Memory B cell (primary cell): ENCODE results near the gene CCDC106.

Experiments
- ATAC-seq: fragments of 150-1000 bp; cut with Tn5 transposase; 2 replicates; pipeline ENCODE4 v1.10.0; 2021; ENCODE audit warnings: low read depth, mild to moderate bottlenecking, moderate library complexity
- DNase-seq, 2 donors: peaks; one replicate each; pipeline ENCODE4 v3.0.0; 2022; ENCODE audit warnings: low spot score in 2 of 2
- H3K27ac Mint-ChIP-seq: one replicate; pipeline ENCODE4 v1.8.0; 2022; ENCODE audit warnings: mild to moderate bottlenecking, moderate library complexity, mixed read lengths
- H3K27me3 Mint-ChIP-seq: one replicate; pipeline ENCODE4 v1.8.0; 2022; ENCODE audit warnings: mixed read lengths
- H3K36me3 Mint-ChIP-seq: one replicate; pipeline ENCODE4 v1.8.0; 2022; ENCODE audit warnings: mild to moderate bottlenecking, mixed read lengths
- H3K4me1 Mint-ChIP-seq: one replicate; pipeline ENCODE4 v1.8.0; 2022; ENCODE audit warnings: mixed read lengths
- H3K4me3 Mint-ChIP-seq: one replicate; pipeline ENCODE4 v1.8.0; 2022; ENCODE audit warnings: mild to moderate bottlenecking, moderate library complexity, mixed read lengths
- H3K9me3 Mint-ChIP-seq: one replicate; pipeline ENCODE4 v1.8.0; 2022; ENCODE audit warnings: mixed read lengths

CCDC106 gene

DNA sequence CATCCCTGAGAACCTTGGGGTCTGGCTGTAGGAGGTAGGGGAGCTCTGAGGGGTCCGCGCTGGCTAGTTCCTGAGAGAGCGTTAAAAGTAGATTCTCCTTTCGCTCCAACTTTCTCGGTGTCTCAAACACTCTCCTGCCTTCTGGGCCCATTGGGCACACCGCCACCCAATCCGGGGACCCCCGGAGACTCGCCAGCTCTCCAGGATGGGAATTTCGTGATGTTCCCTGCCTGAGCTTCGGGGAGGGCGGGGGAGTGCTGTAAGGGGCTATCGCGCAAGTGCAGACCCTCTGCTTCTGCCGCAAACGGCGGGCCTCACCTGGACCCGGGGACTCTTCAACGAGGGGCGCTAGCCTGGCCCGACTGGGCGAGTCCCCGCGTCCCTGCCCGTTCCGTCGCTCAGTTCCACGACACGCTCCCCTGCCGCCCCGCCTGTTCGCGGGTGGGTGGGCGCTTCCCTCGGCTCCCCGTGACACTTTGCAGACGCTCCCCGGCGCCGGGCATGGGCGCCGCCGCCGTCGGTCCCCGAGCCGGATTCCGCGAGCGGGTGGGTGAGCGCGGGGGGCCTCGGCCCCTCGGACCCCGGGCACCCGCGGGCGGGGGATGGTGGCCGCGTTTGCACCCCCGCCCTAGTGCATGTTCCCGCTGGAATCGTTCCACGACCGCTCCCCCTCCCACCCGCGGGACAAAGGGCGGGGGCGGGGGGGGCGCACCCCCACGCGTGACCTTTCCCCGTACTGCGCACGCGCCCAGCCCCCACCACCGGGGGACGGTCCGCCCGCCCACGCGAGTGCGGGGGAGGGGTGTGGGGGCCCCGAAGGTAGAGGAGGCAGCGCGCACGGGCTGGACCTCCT, at the start of gene CCDC106:
Gene CCDC106 (plus strand): TSS at position 481 of the 853 bp plus-strand sequence. CDS start 835 bp downstream, outside the sequence.
- peaks cover 45% of the 10 kb centered on the region for H3K4me1 Mint-ChIP-seq
- H3K36me3 Mint-ChIP-seq: peaks cover 9% of the 10 kb centered on the region
- no peaks in the 10 kb centered on the region for H3K9me3 Mint-ChIP-seq
- no peaks in the 10 kb centered on the region for H3K27me3 Mint-ChIP-seq
- H3K4me3 Mint-ChIP-seq: peak within 1 kb of the TSS; percentile 97
- DNase-seq (peak; percentile 48 to 75), ATAC-seq (peak; percentile 43)
- peak within 1 kb of the TSS; percentile 89 for H3K27ac Mint-ChIP-seq

DNA sequence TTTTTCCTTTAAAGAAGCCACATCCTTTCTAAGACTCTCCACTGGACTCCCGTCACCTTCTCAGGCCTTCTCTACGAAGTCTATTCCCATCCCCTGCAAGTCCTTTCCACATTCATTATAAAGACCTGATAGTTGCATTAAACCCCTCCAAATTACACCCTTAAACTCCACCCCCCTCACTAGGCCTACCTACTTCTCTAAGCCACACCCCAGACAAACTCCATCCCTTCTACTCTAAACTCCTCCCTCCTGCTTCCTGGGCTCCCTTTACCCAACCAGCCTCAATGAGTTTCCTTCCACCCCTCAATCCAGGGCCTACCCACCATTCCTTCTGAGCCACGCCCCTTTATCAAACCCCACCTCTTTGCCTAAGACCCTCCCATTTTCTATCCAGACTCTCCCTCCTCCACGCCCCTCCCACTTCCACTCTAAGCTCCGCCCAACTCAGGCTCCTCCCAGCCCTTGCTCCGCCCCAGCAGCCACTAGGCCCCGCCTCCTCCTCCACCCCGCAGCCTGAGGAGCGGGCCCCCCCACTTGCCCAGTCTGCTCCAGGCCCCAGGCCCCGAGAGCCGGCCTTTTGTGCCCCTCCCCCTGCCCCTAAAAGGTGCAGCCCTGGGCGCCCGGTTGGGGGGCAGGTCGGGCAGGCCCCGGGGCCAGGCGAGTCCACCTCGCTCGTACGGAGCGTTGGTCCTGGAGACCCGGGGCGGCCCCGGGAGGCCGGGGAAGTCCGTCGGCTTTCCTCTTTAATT, 49.1 kb upstream of the CCDC106 start:
- peak; percentile 99 for DNase-seq
- Mint-ChIP-seq H3K27me3 (no peaks in the 10 kb centered on the region), H3K4me1 (peaks cover 17% of the 10 kb centered on the region), H3K4me3 (peak overlapping the region; percentile 98), H3K9me3 (peaks cover 8% of the 10 kb centered on the region), H3K36me3 (peaks cover 34% of the 10 kb centered on the region), H3K27ac (peak overlapping the region; percentile 97)
- peak; percentile 67 for ATAC-seq

DNA sequence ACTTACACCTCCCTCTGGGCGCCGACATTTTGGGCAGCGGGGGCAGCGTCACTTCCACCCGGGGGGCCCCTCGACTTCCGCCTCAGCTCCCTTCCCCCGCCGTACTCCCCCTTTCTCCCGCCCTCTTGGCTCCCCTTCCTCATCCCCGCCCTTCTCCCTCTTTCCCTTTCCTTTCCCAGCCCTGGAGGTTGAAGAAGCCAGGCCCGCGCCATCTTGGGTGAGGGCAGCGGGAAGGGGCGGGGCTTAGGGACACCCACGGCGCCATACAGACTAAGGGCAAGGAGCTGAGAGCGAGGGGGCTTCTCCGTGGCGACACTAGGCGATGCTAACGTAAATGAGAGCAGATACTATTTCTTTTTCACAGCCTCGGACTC, 48.6 kb upstream of the CCDC106 start, which contains the start of gene FIZ1:
Gene FIZ1 (minus strand): TSS at position 50 of the 374 bp plus-strand sequence. CDS start 1,652 bp downstream, outside the sequence.
- Mint-ChIP-seq H3K27me3 (no peaks in the 10 kb centered on the region), H3K4me1 (peaks cover 18% of the 10 kb centered on the region), H3K9me3 (peaks cover 8% of the 10 kb centered on the region), H3K4me3 (peak within 1 kb of the TSS; percentile 98), H3K27ac (peak within 1 kb of the TSS; percentile 97), H3K36me3 (peaks cover 34% of the 10 kb centered on the region)
- peak; percentile 67 for ATAC-seq
- peak in 1 of 2 donors; percentile 92 for DNase-seq

DNA sequence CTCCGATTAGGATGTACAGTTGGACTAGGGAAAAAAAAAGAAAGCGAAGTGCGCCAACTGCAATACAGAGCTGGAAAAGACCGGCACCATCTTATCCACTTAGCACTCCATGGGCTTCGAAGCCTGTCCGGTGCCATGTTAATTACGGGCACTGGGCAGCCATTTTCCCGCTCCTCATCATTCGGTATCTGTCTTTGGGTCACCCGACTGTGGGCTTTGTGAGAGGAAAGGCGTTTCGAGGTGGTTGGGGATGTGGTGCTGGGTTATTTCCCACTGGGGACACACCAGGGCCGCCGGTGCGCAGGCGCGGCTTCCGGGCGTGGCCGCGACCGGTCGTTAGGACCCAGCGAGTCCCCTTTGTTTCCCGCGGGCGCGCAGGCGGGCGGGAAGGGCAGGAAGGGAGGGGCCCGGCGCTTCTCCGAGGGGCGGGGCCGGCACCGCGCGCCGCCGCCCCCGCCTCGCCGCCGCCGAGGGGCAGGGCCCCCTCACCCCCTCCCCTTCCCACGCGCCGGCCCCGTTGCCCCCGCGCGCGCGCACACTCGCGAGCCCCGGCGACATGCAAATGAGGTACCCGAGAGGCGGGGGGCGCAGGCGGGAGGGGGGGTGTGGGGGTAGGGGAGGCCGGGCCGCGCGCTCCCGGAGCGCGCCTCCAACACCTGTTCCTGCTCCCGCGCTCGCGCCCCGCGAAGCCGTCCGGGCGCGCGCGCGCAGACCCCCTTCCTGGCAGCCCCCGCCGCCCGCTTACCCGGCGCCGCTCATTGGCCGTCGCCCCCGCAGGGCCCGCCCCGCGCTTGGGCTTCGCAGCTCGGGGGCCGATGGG, 48.0 kb upstream of the CCDC106 start, which contains the start of gene ZNF524:
Gene ZNF524 (plus strand): TSS at position 447 of the 820 bp plus-strand sequence. CDS start 1,825 bp downstream, outside the sequence.
- peak within 1 kb of the TSS; percentile 98 for H3K4me3 Mint-ChIP-seq
- peaks cover 22% of the 10 kb centered on the region for H3K4me1 Mint-ChIP-seq
- peak; percentile 61 for ATAC-seq
- H3K9me3 Mint-ChIP-seq: peaks cover 8% of the 10 kb centered on the region
- H3K36me3 Mint-ChIP-seq: peaks cover 30% of the 10 kb centered on the region
- H3K27me3 Mint-ChIP-seq: no peaks in the 10 kb centered on the region
- H3K27ac Mint-ChIP-seq: peak within 1 kb of the TSS; percentile 97
- DNase-seq: peak; percentile 77 to 91

DNA sequence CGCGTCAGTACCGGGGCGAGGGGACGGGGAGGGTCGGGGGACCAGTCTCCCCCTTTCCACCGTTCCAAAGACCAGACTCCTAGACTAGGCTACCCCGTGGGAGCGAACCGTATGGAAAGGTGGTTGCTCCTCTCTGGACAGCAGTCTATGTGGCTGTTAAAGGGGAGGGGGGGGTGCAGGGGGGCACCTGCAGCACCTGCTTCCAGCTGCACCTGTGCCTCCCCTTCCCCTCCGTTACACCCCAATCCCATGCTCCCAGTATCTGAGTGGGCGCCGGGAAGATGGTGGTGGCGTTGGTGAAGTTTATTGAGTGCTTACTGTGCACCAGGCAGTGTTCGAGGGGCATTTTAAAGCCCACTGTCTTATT, 47.4 kb upstream of the CCDC106 start:
- no peaks in the 10 kb centered on the region for H3K27me3 Mint-ChIP-seq
- peaks cover 8% of the 10 kb centered on the region for H3K9me3 Mint-ChIP-seq
- DNase-seq (no peak), ATAC-seq (no peak)
- peaks cover 24% of the 10 kb centered on the region for H3K36me3 Mint-ChIP-seq
- H3K4me3 Mint-ChIP-seq: peak overlapping the region; percentile 85
- peaks cover 22% of the 10 kb centered on the region for H3K4me1 Mint-ChIP-seq
- H3K27ac Mint-ChIP-seq: no peak overlapping the region

DNA sequence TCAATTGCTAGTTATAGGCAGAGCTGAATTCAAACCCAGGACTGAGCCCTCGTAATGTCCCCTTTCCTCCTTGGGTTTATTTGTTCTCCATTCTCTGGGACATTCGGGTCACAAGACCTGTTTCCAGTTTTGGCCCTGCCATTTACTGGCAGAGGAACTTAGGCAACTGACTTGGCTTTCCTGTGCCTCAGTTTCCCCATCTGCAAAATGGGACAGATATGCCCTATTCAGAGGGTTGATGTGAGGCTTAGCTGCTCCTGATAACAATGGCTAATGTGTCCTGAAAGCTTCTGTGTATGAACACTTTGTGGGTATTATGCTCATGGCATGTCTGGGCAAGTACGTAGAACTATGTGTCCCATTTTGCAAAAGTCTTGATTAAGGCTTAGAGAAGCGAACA, 46.9 kb upstream of the CCDC106 start:
- H3K4me1 Mint-ChIP-seq: peaks cover 25% of the 10 kb centered on the region
- no peak for ATAC-seq
- H3K27ac Mint-ChIP-seq: peak overlapping the region; percentile 58
- H3K9me3 Mint-ChIP-seq: peaks cover 6% of the 10 kb centered on the region
- no peaks in the 10 kb centered on the region for H3K27me3 Mint-ChIP-seq
- no peak for DNase-seq
- H3K4me3 Mint-ChIP-seq: peak overlapping the region; percentile 85
- peaks cover 19% of the 10 kb centered on the region for H3K36me3 Mint-ChIP-seq

DNA sequence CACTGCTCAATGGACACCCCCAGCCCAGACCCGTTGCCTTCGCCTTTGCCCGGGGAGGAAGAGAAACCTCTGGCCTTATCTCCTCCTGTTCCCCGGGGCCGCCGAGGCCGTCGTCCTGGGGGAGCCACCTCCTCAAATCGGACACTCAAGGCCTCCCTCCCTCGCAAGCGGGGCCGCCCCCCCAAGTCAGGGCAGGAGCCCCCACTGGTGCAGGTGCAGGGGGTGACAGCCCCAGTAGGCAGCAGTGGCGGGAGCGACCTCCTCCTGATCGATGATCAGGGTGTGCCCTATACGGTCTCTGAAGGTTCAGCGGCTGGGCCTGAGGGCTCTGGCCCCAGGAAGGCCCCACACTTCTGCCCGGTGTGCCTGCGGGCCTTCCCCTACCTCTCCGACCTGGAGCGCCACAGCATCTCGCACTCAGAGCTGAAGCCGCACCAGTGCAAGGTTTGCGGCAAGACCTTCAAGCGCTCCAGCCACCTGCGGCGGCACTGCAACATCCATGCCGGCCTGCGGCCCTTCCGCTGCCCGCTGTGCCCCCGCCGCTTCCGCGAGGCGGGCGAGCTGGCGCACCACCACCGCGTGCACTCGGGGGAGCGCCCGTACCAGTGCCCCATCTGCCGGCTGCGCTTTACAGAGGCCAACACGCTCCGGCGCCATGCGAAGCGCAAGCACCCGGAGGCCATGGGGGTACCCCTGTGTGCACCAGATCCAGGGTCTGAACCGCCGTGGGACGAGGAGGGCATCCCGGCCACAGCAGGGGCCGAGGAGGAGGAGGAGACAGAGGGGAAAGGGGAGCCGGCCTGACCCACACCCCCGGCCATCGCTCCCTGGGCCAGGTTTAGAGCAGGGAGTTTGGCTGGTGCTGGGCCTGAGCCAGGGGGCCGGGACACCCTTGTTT, 45.7 kb upstream of the CCDC106 start:
- Mint-ChIP-seq H3K36me3 (peaks cover 12% of the 10 kb centered on the region), H3K27me3 (no peaks in the 10 kb centered on the region), H3K9me3 (peaks cover 6% of the 10 kb centered on the region), H3K4me3 (peak overlapping the region; percentile 85), H3K27ac (no peak overlapping the region), H3K4me1 (peaks cover 30% of the 10 kb centered on the region)
- DNase-seq (no peak), ATAC-seq (no peak)

DNA sequence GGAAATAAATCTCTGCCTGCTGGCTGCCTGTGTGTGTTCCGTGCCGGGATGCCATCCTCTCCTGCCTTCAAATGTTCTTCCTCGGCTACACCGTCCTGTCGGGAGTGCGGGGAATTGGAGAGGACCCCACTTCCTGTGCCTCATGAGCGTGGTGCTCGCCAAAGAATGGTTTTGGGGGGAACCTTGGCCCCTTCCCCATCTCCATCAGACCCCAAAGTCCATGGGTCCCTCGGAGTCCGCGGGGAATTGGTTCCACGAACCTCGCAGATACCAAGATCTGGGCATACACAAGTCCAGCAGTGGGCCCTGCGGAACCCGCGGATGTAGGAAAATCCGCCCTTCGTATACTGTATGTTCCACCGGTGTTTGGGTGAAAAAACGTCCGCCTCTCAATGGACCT, 44.9 kb upstream of the CCDC106 start:
- H3K36me3 Mint-ChIP-seq: peaks cover 12% of the 10 kb centered on the region
- H3K9me3 Mint-ChIP-seq: peaks cover 4% of the 10 kb centered on the region
- ATAC-seq (no peak), DNase-seq (no peak)
- no peaks in the 10 kb centered on the region for H3K27me3 Mint-ChIP-seq
- H3K4me1 Mint-ChIP-seq: peaks cover 32% of the 10 kb centered on the region
- peak overlapping the region; percentile 60 for H3K4me3 Mint-ChIP-seq
- no peak overlapping the region for H3K27ac Mint-ChIP-seq

DNA sequence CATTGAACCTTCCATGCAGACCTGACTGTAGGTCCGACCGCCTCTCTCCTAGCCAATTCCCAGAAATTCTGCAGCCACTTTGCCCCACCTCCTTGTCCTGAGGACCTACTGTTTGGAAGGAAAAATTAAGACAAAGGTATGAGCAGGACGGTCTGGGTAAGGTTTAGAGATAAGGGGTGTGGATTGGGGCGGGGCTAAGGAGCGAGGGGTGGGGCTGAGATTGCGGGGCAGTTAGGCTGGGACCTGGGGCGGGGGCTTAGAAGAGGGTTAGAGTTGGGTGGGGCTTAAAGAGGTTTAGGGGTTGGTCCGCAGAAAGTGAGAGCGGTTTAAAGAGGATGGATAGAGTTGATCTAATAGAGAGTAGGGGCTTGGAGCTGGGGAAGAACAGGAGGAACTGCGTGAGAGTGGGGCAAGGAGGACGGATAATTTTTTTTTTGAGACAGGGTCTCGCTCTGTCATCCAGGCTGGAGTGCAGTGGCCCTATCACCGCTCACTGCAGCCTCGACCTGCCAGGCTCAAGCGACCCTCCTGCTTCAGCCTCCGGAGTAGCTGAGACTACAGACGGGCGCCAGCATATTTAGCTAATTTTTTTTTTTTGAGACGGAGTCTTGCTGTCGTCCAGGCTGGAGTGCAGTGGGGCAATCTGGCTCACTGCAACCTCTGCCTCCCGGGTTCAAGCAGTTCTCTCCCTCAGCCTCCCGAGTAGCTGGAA, 44.3 kb upstream of the CCDC106 start:
- Mint-ChIP-seq H3K27me3 (no peaks in the 10 kb centered on the region), H3K36me3 (peaks cover 8% of the 10 kb centered on the region), H3K4me1 (peaks cover 31% of the 10 kb centered on the region), H3K27ac (no peak overlapping the region), H3K9me3 (peaks cover 2% of the 10 kb centered on the region), H3K4me3 (peak overlapping the region; percentile 60)
- ATAC-seq (no peak), DNase-seq (no peak)

DNA sequence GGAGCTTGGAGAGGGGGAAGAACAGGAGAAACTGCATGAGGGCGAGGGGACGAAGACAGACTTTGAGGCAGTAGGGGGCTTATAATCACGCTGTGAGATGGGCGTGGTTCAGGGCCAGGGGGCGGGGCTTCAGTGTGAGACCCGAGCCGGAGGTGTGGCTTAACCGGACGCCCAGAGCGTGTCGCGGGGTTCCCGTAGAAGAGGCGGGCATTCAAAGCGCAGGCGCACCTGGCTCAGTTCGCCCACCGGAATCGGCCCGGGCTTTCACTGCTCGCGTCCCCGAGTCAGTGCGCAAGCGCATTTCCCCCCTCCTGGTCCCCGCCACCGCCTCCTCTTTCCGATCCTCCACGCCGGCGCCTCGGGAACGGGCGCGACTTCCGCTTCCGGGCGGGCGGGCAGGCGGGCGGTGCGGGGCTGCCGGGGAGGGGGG, 42.8 kb upstream of the CCDC106 start:
- peaks cover 33% of the 10 kb centered on the region for H3K4me1 Mint-ChIP-seq
- peak overlapping the region; percentile 86 for H3K27ac Mint-ChIP-seq
- ATAC-seq (peak; percentile 78), DNase-seq (peak; percentile 91 to 94)
- peaks cover 15% of the 10 kb centered on the region for H3K36me3 Mint-ChIP-seq
- no peaks in the 10 kb centered on the region for H3K27me3 Mint-ChIP-seq
- H3K9me3 Mint-ChIP-seq: peaks cover 2% of the 10 kb centered on the region
- peak overlapping the region; percentile 86 for H3K4me3 Mint-ChIP-seq

DNA sequence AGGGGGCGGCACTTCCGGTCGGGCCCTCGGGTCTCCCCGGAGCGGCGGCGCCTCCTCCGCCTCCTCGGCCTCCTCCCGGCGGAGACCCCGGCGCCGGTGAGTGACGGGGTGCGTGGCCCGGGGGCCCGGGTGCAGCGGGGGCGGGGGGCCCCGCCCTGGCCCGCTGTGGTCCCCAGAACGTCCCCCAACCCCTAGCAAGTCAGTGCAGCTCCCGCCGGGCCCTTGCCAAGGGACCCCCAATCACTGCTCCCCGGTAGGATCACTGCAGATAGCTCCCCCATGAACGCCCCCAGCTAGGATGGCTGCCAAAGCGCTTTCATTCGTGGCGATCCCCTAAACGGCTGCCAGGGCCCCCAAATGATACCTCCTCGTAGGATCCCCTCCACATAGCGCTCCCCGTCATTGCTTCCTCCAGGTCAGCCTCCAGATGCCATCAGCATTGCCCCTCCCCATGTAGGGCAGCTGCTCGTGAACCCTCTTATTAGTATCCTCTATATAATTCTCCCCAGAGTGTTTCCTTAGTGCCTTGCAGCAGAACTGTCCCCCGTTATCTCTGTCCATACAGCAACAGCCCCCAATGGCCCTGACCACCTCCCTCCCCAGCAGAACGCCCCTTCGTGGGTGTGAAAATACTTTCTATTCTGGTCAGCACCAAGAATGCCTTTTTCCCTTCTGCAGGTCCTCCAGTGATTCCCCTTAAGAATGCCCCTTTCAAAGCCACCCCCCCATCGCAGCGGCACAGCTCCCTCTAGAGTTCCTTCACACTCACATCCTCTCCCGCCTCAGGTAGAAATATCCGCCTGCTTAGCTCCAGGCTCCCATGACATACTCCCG, 42.2 kb upstream of the CCDC106 start, which contains the start of gene ZNF865:
Gene ZNF865 (plus strand): TSS at position 11 of the 834 bp plus-strand sequence. CDS start 7,972 bp downstream, outside the sequence.
- Mint-ChIP-seq H3K36me3 (peaks cover 17% of the 10 kb centered on the region), H3K9me3 (peaks cover 2% of the 10 kb centered on the region), H3K27me3 (no peaks in the 10 kb centered on the region), H3K4me1 (peaks cover 37% of the 10 kb centered on the region), H3K27ac (peak within 1 kb of the TSS; percentile 92), H3K4me3 (peak within 1 kb of the TSS; percentile 92)
- peak; percentile 56 to 64 for DNase-seq
- peak; percentile 45 for ATAC-seq
